A673 (cell line): Measurements from ENCODE around the gene KIF26A. TPM values are rescaled to one million over a fixed set of nuclear protein-coding genes. Genes with fewer than 3 reads are reported as not detected.

Experiments
- BruUV-seq: library from RNA; stranded (reverse); fragments of 400-500 nt; replicated peaks from 2 replicates; lab custom pipeline; 2021; lab: Mats Ljungman, UMichigan
- CTCF ChIA-PET: fragments of 300-600 bp; sonication (Branson Sonifier 250); formaldehyde crosslinking; loops from one replicate; lab custom pipeline; 2022; ENCODE audit warnings: antibody characterized with exemption; lab: Charles Lee
- POLR2A ChIA-PET: fragments of 300-600 bp; sonication (Branson Sonifier 250); formaldehyde crosslinking; loops from one replicate; lab custom pipeline; 2022; ENCODE audit warnings: antibody characterized with exemption; ENCODE audit not compliant: low non-redundant PET; lab: Charles Lee
- DNase-seq: peaks from one replicate; pipeline ENCODE4 v3.0.0-alpha.2; 2015; ENCODE audit warnings: low spot score
- H3K27ac ChIP-seq: fragments of 200-600 bp; sonication (generic); 2 replicates; pipeline ENCODE4 v1.5.1; 2016; ENCODE audit warnings: mixed run types, low read depth, mild to moderate bottlenecking, mixed read lengths, antibody characterized with exemption, low read length; ENCODE audit not compliant: poor library complexity, severe bottlenecking
- H3K27me3 ChIP-seq: fragments of 200-600 bp; sonication (generic); replicated peaks from 2 replicates; pipeline ENCODE4 v1.6.1; 2017; ENCODE audit warnings: mixed run types, low read depth, mild to moderate bottlenecking, mixed read lengths, antibody characterized with exemption, low read length; ENCODE audit not compliant: insufficient read depth, poor library complexity
- H3K36me3 ChIP-seq: fragments of 200-600 bp; sonication (generic); 2 replicates; pipeline ENCODE4 v1.6.1; 2016; ENCODE audit warnings: mixed run types, mild to moderate bottlenecking, mixed read lengths, antibody characterized with exemption, low read length; ENCODE audit not compliant: insufficient read depth, poor library complexity, severe bottlenecking
- H3K4me1 ChIP-seq: fragments of 200-600 bp; sonication (generic); 2 replicates; pipeline ENCODE4 v1.6.1; 2017; ENCODE audit warnings: mixed run types, mild to moderate bottlenecking, mixed read lengths, antibody characterized with exemption, low read length; ENCODE audit not compliant: insufficient read depth, poor library complexity, severe bottlenecking
- H3K4me3 ChIP-seq: fragments of 200-600 bp; sonication (generic); 2 replicates; pipeline ENCODE4 v1.5.1; 2016; ENCODE audit warnings: low read depth, mixed run types, mild to moderate bottlenecking, mixed read lengths, low read length; ENCODE audit not compliant: poor library complexity, severe bottlenecking
- H3K9me3 ChIP-seq: fragments of 200-600 bp; sonication (generic); 2 replicates; pipeline ENCODE4 v1.6.1; 2016; ENCODE audit warnings: mixed run types, low read depth, mild to moderate bottlenecking, mixed read lengths, antibody characterized with exemption, low read length; ENCODE audit not compliant: poor library complexity, severe bottlenecking
- EZH2 ChIP-seq: fragments of 200-600 bp; sonication (generic); IDR thresholded peaks from 2 replicates; pipeline ENCODE4 v1.6.1; 2017; ENCODE audit warnings: borderline replicate concordance, low read depth, mild to moderate bottlenecking, mixed read lengths, antibody characterized with exemption, low read length; ENCODE audit not compliant: poor library complexity, severe bottlenecking
- intact Hi-C: fragments of 100-400 bp; cut with micrococcal nuclease; formaldehyde crosslinking; loops from one replicate; pipeline ENCODE4 v1.10.0; 2022; ENCODE audit not compliant: unreplicated experiment
- total RNA-seq: library from RNA; stranded (reverse); gene quantifications from 2 replicates; pipeline ENCODE4 v1.2.3, GENCODE V29; 2021
- TF ChIP-seq, protein P1 (sequence below): fragments of 300-800, 200-600 bp; sonication (generic); conservative IDR thresholded peaks from 2 replicates; pipeline ENCODE4 v1.5.1; 2017; ENCODE audit warnings: low read depth, mild to moderate bottlenecking, antibody characterized with exemption, low read length, moderate library complexity, mixed read lengths

KIF26A gene
- total RNA-seq, 1 experiment from 2014 or later, result 11.5 TPM

GRCh38 chr14:104195361-104195760 lies 57.0 kb downstream of the KIF26A start:
- POLR2A ChIA-PET, result no interaction called here
- intact Hi-C loops, result no loop called here

DNA sequence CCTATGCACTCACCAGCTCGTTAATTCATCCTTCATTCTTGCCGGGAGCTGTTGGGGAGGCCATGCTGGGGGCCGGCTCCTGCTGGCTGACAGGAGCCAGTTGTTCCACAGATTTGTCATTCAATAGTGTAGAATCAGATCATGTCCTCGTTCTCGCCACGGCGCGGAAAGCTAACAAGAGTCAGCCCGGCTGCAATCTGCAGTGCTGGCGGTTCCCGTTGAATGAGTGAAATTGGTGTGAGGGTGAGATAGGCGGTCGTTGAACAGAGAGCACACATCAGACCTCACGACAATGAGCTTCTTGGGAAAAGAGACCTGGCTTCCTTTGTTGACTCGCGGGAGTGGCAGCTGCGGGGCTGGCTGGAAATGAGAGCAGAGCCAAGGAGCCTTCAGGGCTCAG lies 57.5 kb downstream of the KIF26A start:
- Histone ChIP-seq H3K4me1 (peaks cover 18% of the 10 kb centered on the region), H3K27ac (no peak overlapping the region), H3K4me3 (no peak overlapping the region), H3K36me3 (no peaks in the 10 kb centered on the region), H3K9me3 (no peaks in the 10 kb centered on the region), H3K27me3 (no peaks in the 10 kb centered on the region)
- BruUV-seq, result no TSS peak
- intact Hi-C loops, result no loop called here
- no peak for TF ChIP-seq EZH2
- TF ChIP-seq, protein P1, sequence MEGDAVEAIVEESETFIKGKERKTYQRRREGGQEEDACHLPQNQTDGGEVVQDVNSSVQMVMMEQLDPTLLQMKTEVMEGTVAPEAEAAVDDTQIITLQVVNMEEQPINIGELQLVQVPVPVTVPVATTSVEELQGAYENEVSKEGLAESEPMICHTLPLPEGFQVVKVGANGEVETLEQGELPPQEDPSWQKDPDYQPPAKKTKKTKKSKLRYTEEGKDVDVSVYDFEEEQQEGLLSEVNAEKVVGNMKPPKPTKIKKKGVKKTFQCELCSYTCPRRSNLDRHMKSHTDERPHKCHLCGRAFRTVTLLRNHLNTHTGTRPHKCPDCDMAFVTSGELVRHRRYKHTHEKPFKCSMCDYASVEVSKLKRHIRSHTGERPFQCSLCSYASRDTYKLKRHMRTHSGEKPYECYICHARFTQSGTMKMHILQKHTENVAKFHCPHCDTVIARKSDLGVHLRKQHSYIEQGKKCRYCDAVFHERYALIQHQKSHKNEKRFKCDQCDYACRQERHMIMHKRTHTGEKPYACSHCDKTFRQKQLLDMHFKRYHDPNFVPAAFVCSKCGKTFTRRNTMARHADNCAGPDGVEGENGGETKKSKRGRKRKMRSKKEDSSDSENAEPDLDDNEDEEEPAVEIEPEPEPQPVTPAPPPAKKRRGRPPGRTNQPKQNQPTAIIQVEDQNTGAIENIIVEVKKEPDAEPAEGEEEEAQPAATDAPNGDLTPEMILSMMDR, result no peak
- no peak for DNase-seq
- CTCF ChIA-PET, result no interaction called here
- POLR2A ChIA-PET, result no interaction called here

More at GRCh38 chr14:104195361-104195760, 57.0 kb downstream of the KIF26A start:
- H3K27ac ChIP-seq, result no peak overlapping the region
- H3K4me3 ChIP-seq, result no peak overlapping the region
- DNase-seq, result no peak
- TF ChIP-seq EZH2, result no peak
- TF ChIP-seq, protein P1, result no peak
- no TSS peak for BruUV-seq
- no peaks in the 10 kb centered on the region for H3K36me3 ChIP-seq
- no peaks in the 10 kb centered on the region for H3K27me3 ChIP-seq
- peaks cover 13% of the 10 kb centered on the region for H3K4me1 ChIP-seq
- no peaks in the 10 kb centered on the region for H3K9me3 ChIP-seq
- CTCF ChIA-PET, result no interaction called here

DNA sequence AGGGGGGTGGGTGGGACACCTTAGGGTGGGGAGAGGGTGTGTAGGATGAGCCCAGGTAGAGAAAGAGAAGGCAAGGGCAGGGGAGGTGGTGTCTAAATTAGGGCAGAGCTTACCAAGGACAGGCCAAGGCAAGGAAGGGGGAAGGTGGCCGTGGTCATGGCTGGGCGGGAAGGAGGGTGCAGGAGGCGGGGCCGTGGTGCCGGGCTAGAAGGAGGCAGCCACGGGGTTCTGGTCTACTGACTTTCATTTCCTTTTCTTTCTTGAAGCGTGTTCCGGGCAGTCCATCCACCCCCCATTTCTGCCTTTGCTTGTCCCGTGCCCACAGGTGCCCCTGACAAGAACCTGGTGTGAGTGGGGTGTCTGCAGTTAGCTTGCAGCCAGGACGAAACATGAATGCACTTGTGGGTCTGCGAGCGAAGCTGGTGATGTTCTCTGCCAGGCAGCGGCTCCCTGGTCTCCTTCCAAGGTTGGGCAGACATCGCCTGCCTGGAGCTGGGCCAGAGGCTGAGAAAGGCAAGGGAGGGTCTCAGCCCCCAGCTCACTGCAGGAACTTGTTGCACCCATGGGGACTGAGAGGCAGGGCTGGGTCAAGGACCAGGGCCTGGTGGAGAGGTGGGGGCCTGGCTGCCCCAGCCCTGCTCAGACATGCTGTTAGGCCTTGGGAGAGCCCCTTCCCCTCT lies 58.2 kb downstream of the KIF26A start:
- intact Hi-C loops, result no loop called here

More for the DNA sequence above, 58.2 kb downstream of the KIF26A start:
- TF ChIP-seq EZH2, result no peak
- TF ChIP-seq, protein P1, result no peak
- Histone ChIP-seq H3K4me1 (peaks cover 25% of the 10 kb centered on the region), H3K9me3 (no peaks in the 10 kb centered on the region), H3K27me3 (no peaks in the 10 kb centered on the region), H3K27ac (no peak overlapping the region), H3K4me3 (no peak overlapping the region), H3K36me3 (no peaks in the 10 kb centered on the region)
- no peak for DNase-seq
- no TSS peak for BruUV-seq
- CTCF ChIA-PET, result no interaction called here
- POLR2A ChIA-PET, result no interaction called here
